ENCODE data around the gene CFAP74. TPM values are rescaled to one million over a fixed set of nuclear protein-coding genes. Genes with fewer than 3 reads are reported as not detected.
A peak's percentile ranks its signal among the peaks of the same experiment; 100 is the strongest.

Gene CFAP74
- total and polyA plus RNA-seq, 9 of the 15 experiments (the other 6 are each of a cell fraction or from before 2014, with no cell fraction given), result 0.03 to 0.15 (median 0.05) TPM; not detected in 6

DNA sequence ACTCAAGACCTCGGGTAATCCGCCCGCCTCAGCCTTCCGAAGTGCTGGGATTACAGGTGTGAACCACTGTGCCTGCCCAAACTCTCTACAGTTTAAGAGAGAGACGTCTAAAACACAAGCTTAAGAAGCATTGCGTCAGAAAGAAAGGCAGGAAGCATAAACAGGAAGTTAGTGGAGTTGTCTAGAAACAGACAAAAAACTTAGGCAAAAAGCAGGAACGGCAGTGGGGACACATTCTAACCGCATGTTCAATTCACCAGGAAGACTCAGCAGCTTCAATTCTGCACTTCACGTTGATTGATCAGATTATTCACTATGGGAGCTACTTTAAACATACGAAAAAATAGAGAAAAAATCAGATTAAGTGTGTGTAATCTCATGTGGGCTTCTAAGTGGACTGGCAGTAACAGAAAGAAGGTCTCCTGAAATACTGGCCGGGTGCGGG, 7.4 kb downstream of the CFAP74 start (continued):
- no peak for TF ChIP-seq FOXA3 (CRISPR knock-in tag; conservative IDR thresholded peaks at IDR 0.05 in 1 of 2, IDR thresholded peaks at IDR 0.05 in 1 of 2)
- 0 out of 2 replicates have a peak, but pooled peaks have one; percentile 14 for TF ChIP-seq MTA1 (IDR thresholded peaks at IDR 0.05; ENCODE audit: borderline replicate concordance)
- peak; percentile 88 for TF ChIP-seq CEBPB (tag; IDR thresholded peaks at IDR 0.05)
- TF ChIP-seq, protein P1, sequence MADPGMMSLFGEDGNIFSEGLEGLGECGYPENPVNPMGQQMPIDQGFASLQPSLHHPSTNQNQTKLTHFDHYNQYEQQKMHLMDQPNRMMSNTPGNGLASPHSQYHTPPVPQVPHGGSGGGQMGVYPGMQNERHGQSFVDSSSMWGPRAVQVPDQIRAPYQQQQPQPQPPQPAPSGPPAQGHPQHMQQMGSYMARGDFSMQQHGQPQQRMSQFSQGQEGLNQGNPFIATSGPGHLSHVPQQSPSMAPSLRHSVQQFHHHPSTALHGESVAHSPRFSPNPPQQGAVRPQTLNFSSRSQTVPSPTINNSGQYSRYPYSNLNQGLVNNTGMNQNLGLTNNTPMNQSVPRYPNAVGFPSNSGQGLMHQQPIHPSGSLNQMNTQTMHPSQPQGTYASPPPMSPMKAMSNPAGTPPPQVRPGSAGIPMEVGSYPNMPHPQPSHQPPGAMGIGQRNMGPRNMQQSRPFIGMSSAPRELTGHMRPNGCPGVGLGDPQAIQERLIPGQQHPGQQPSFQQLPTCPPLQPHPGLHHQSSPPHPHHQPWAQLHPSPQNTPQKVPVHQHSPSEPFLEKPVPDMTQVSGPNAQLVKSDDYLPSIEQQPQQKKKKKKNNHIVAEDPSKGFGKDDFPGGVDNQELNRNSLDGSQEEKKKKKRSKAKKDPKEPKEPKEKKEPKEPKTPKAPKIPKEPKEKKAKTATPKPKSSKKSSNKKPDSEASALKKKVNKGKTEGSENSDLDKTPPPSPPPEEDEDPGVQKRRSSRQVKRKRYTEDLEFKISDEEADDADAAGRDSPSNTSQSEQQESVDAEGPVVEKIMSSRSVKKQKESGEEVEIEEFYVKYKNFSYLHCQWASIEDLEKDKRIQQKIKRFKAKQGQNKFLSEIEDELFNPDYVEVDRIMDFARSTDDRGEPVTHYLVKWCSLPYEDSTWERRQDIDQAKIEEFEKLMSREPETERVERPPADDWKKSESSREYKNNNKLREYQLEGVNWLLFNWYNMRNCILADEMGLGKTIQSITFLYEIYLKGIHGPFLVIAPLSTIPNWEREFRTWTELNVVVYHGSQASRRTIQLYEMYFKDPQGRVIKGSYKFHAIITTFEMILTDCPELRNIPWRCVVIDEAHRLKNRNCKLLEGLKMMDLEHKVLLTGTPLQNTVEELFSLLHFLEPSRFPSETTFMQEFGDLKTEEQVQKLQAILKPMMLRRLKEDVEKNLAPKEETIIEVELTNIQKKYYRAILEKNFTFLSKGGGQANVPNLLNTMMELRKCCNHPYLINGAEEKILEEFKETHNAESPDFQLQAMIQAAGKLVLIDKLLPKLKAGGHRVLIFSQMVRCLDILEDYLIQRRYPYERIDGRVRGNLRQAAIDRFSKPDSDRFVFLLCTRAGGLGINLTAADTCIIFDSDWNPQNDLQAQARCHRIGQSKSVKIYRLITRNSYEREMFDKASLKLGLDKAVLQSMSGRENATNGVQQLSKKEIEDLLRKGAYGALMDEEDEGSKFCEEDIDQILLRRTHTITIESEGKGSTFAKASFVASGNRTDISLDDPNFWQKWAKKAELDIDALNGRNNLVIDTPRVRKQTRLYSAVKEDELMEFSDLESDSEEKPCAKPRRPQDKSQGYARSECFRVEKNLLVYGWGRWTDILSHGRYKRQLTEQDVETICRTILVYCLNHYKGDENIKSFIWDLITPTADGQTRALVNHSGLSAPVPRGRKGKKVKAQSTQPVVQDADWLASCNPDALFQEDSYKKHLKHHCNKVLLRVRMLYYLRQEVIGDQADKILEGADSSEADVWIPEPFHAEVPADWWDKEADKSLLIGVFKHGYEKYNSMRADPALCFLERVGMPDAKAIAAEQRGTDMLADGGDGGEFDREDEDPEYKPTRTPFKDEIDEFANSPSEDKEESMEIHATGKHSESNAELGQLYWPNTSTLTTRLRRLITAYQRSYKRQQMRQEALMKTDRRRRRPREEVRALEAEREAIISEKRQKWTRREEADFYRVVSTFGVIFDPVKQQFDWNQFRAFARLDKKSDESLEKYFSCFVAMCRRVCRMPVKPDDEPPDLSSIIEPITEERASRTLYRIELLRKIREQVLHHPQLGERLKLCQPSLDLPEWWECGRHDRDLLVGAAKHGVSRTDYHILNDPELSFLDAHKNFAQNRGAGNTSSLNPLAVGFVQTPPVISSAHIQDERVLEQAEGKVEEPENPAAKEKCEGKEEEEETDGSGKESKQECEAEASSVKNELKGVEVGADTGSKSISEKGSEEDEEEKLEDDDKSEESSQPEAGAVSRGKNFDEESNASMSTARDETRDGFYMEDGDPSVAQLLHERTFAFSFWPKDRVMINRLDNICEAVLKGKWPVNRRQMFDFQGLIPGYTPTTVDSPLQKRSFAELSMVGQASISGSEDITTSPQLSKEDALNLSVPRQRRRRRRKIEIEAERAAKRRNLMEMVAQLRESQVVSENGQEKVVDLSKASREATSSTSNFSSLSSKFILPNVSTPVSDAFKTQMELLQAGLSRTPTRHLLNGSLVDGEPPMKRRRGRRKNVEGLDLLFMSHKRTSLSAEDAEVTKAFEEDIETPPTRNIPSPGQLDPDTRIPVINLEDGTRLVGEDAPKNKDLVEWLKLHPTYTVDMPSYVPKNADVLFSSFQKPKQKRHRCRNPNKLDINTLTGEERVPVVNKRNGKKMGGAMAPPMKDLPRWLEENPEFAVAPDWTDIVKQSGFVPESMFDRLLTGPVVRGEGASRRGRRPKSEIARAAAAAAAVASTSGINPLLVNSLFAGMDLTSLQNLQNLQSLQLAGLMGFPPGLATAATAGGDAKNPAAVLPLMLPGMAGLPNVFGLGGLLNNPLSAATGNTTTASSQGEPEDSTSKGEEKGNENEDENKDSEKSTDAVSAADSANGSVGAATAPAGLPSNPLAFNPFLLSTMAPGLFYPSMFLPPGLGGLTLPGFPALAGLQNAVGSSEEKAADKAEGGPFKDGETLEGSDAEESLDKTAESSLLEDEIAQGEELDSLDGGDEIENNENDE (IDR thresholded peaks at IDR 0.05; ENCODE audit: low read depth, low read length), result no peak
- TF ChIP-seq, protein P2, sequence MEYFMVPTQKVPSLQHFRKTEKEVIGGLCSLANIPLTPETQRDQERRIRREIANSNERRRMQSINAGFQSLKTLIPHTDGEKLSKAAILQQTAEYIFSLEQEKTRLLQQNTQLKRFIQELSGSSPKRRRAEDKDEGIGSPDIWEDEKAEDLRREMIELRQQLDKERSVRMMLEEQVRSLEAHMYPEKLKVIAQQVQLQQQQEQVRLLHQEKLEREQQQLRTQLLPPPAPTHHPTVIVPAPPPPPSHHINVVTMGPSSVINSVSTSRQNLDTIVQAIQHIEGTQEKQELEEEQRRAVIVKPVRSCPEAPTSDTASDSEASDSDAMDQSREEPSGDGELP (CRISPR knock-in tag; IDR thresholded peaks at IDR 0.05; ENCODE audit: borderline replicate concordance), result no peak
- TF ChIP-seq XRCC4 (IDR thresholded peaks at IDR 0.05; ENCODE audit: extremely low read depth, insufficient read depth, insufficient read length), result no peak
- TF ChIP-seq BACH1 (tag; IDR thresholded peaks at IDR 0.05), result 0 out of 2 replicates have a peak, but pooled peaks have one; percentile 47
- TF ChIP-seq CSDE1 (IDR thresholded peaks at IDR 0.05), result no peak
- TF ChIP-seq ATF1 (CRISPR knock-in tag; IDR thresholded peaks at IDR 0.05), result no peak
- no peak for TF ChIP-seq ATF1 (tag; IDR thresholded peaks at IDR 0.05)
- no peak for TF ChIP-seq ILK (tag; IDR thresholded peaks at IDR 0.05; ENCODE audit: borderline replicate concordance, low read depth)
- TF ChIP-seq CBX1 (IDR thresholded peaks at IDR 0.05; ENCODE audit: low read depth), result peak; percentile 59; the same call in 1 of the 2 replicates
- TF ChIP-seq CREM (IDR thresholded peaks at IDR 0.05; ENCODE audit: low read depth), result peak; percentile 39; the same call in 1 of the 2 replicates
- peak; percentile 78 to 85 for TF ChIP-seq TRIM24 (IDR thresholded peaks at IDR 0.05)
- TF ChIP-seq, protein P3, sequence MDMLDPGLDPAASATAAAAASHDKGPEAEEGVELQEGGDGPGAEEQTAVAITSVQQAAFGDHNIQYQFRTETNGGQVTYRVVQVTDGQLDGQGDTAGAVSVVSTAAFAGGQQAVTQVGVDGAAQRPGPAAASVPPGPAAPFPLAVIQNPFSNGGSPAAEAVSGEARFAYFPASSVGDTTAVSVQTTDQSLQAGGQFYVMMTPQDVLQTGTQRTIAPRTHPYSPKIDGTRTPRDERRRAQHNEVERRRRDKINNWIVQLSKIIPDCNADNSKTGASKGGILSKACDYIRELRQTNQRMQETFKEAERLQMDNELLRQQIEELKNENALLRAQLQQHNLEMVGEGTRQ (CRISPR knock-in tag; IDR thresholded peaks at IDR 0.05), result no peak
- TF ChIP-seq HDGF (IDR thresholded peaks at IDR 0.05), result no peak
- TF ChIP-seq KLF6 (CRISPR knock-in tag; IDR thresholded peaks at IDR 0.05; ENCODE audit: borderline replicate concordance), result peak; percentile 74
- no peak for TF ChIP-seq FOXP1 (CRISPR knock-in tag; IDR thresholded peaks at IDR 0.05)
